Measurements from ENCODE around the gene RGS7.

RGS7 gene

GRCh38 chr1:240999826-241000225 is 357.2 kb downstream of the RGS7 start:
- no peak overlapping the region for H3K4me3 ChIP-seq (ENCODE audit: low read depth, low read length)
- no peak for DNase-seq (ENCODE audit: low read depth)
- TF ChIP-seq MYC (IDR thresholded peaks at IDR 0.05; ENCODE audit: low read depth, low read length) (no peak), CTCF (IDR thresholded peaks at IDR 0.05; ENCODE audit: low read depth, low read length) (no peak), MAX (IDR thresholded peaks at IDR 0.05; ENCODE audit: low read depth, low read length) (no peak), POLR2A (IDR thresholded peaks at IDR 0.05; ENCODE audit: extremely low read depth, insufficient read length) (no peak)

GRCh38 chr1:240998441-240999015 is 358.5 kb downstream of the RGS7 start:
- TF ChIP-seq MAX (IDR thresholded peaks at IDR 0.05; ENCODE audit: low read depth, low read length) (no peak), CTCF (IDR thresholded peaks at IDR 0.05; ENCODE audit: low read depth, low read length) (no peak), POLR2A (IDR thresholded peaks at IDR 0.05; ENCODE audit: extremely low read depth, insufficient read length) (no peak), MYC (IDR thresholded peaks at IDR 0.05; ENCODE audit: low read depth, low read length) (no peak)

GRCh38 chr1:240998024-240998423 is 359.0 kb downstream of the RGS7 start:
- DNase-seq (ENCODE audit: low read depth): no peak
- H3K4me3 ChIP-seq (ENCODE audit: low read depth, low read length): no peak overlapping the region
- no peak for TF ChIP-seq POLR2A (IDR thresholded peaks at IDR 0.05; ENCODE audit: extremely low read depth, insufficient read length)

More at GRCh38 chr1:240998441-240999015, 358.5 kb downstream of the RGS7 start:
- H3K4me3 ChIP-seq (ENCODE audit: low read depth, low read length): no peak overlapping the region
- no peak for DNase-seq (ENCODE audit: low read depth)

GRCh38 chr1:240993004-240993403 is 364.0 kb downstream of the RGS7 start:
- TF ChIP-seq CTCF (IDR thresholded peaks at IDR 0.05; ENCODE audit: low read depth, low read length) (no peak), MYC (IDR thresholded peaks at IDR 0.05; ENCODE audit: low read depth, low read length) (no peak), POLR2A (IDR thresholded peaks at IDR 0.05; ENCODE audit: extremely low read depth, insufficient read length) (no peak), MAX (IDR thresholded peaks at IDR 0.05; ENCODE audit: low read depth, low read length) (no peak)
- no peak overlapping the region for H3K4me3 ChIP-seq (ENCODE audit: low read depth, low read length)
- no peak for DNase-seq (ENCODE audit: low read depth)

GRCh38 chr1:240991230-240991629 is 365.8 kb downstream of the RGS7 start:
- DNase-seq (ENCODE audit: low read depth): no peak
- H3K4me3 ChIP-seq (ENCODE audit: low read depth, low read length): no peak overlapping the region
- no peak for TF ChIP-seq CTCF (IDR thresholded peaks at IDR 0.05; ENCODE audit: low read depth, low read length)
- TF ChIP-seq MAX (IDR thresholded peaks at IDR 0.05; ENCODE audit: low read depth, low read length): no peak

GRCh38 chr1:240987928-240988327 is 369.1 kb downstream of the RGS7 start:
- DNase-seq (ENCODE audit: low read depth): no peak
- no peak overlapping the region for H3K4me3 ChIP-seq (ENCODE audit: low read depth, low read length)
- no peak for TF ChIP-seq MYC (IDR thresholded peaks at IDR 0.05; ENCODE audit: low read depth, low read length)
- no peak for TF ChIP-seq CTCF (IDR thresholded peaks at IDR 0.05; ENCODE audit: low read depth, low read length)
- TF ChIP-seq POLR2A (IDR thresholded peaks at IDR 0.05; ENCODE audit: extremely low read depth, insufficient read length): no peak
- TF ChIP-seq MAX (IDR thresholded peaks at IDR 0.05; ENCODE audit: low read depth, low read length): no peak
